ENCODE measurements around the gene LRMDA. TPM values are rescaled to one million over a fixed set of nuclear protein-coding genes. Genes with fewer than 3 reads are reported as not detected.

LRMDA gene
- total and polyA plus RNA-seq, 2 donors (not counting 3 experiments of a cell fraction or from before 2014, with no cell fraction given): 9.7 to 18.0 TPM

GRCh38 chr10:76191336-76191735 lies 759.9 kb downstream of the LRMDA start:
- dilution Hi-C loops (cut with MboI; ENCODE audit: extremely low pct_ligation_motif_present, low sequenced_read_pairs) (no loop called here), intact Hi-C loops (cut with micrococcal nuclease) (no loop called here)
- Histone ChIP-seq H3K36me3 (ENCODE audit: control insufficient read depth in 2 of 2, extremely low read depth in 1 of 2, insufficient read depth in 2 of 2, low read length in 2 of 2) (no peaks in the 10 kb centered on the region), H3K9me1 (replicated peaks; ENCODE audit: control insufficient read depth, extremely low read depth, insufficient read depth, low read length) (no peaks in the 10 kb centered on the region), H3K4me3 (replicated peaks in 1 of 3; ENCODE audit: insufficient read depth in 1 of 3, low read depth in 1 of 3, low read length in 3 of 3) (no peak overlapping the region), H2AFZ (ENCODE audit: low read depth, low read length) (no peak overlapping the region), H3K4me2 (ENCODE audit: insufficient read depth, low read length) (no peak overlapping the region), H4K20me1 (replicated peaks; ENCODE audit: control insufficient read depth, extremely low read depth, insufficient read depth, low read length) (no peaks in the 10 kb centered on the region), H3K27me3 (ENCODE audit: control insufficient read depth in 2 of 2, insufficient read depth in 2 of 2, low read length in 2 of 2) (no peaks in the 10 kb centered on the region), H3K79me2 (ENCODE audit: control insufficient read depth, insufficient read depth, low read length) (no peaks in the 10 kb centered on the region), H3K9ac (replicated peaks; ENCODE audit: extremely low read depth, insufficient read depth, low read length) (no peak overlapping the region), H3K27ac (ENCODE audit: insufficient read depth, low read depth, low read length) (no peak overlapping the region), H3K4me1 (ENCODE audit: control insufficient read depth, extremely low read depth, insufficient read depth, low read length) (no peaks in the 10 kb centered on the region), H3K9me3 (replicated peaks; ENCODE audit: control insufficient read depth, insufficient read depth, low read length) (no peaks in the 10 kb centered on the region)
- ChIA-PET CTCF (interaction anchor here (1.0 kb wide), 1 partner anchor 11 kb away, joined by 3 read pairs; no protein-coding TSS in a partner anchor), POLR2A (no interaction called here)
- BruUV-seq (replicated peaks): no TSS peak
- FAIRE-seq (no peak), DNase-seq (ENCODE audit: low read depth, low spot score) (no peak)
- TF ChIP-seq POLR2A (IDR thresholded peaks at IDR 0.05; ENCODE audit: low read depth, low read length) (no peak), GATA2 (IDR thresholded peaks at IDR 0.05; ENCODE audit: insufficient read depth, insufficient read length, low read depth, low read length) (no peak), FOS (IDR thresholded peaks at IDR 0.05; ENCODE audit: borderline replicate concordance, insufficient read depth, low read length) (no peak), EZH2 (IDR thresholded peaks at IDR 0.05; ENCODE audit: borderline replicate concordance, low read depth, low read length, severe bottlenecking) (no peak), CTCF (IDR thresholded peaks at IDR 0.05; ENCODE audit: extremely low read depth in 1 of 2, insufficient read depth in 1 of 2, low read depth in 1 of 2, low read length in 2 of 2) (no peak)

- Histone ChIP-seq H3K4me3 (replicated peaks in 1 of 3; ENCODE audit: insufficient read depth in 1 of 3, low read depth in 1 of 3, low read length in 3 of 3) (no peak overlapping the region), H3K36me3 (ENCODE audit: control insufficient read depth in 2 of 2, extremely low read depth in 1 of 2, insufficient read depth in 2 of 2, low read length in 2 of 2) (no peaks in the 10 kb centered on the region), H3K9ac (replicated peaks; ENCODE audit: extremely low read depth, insufficient read depth, low read length) (no peak overlapping the region), H3K27ac (ENCODE audit: insufficient read depth, low read depth, low read length) (no peak overlapping the region), H3K4me1 (ENCODE audit: control insufficient read depth, extremely low read depth, insufficient read depth, low read length) (no peaks in the 10 kb centered on the region), H3K9me1 (replicated peaks; ENCODE audit: control insufficient read depth, extremely low read depth, insufficient read depth, low read length) (no peaks in the 10 kb centered on the region), H3K27me3 (ENCODE audit: control insufficient read depth in 2 of 2, insufficient read depth in 2 of 2, low read length in 2 of 2) (no peaks in the 10 kb centered on the region), H2AFZ (ENCODE audit: low read depth, low read length) (no peak overlapping the region), H3K79me2 (ENCODE audit: control insufficient read depth, insufficient read depth, low read length) (no peaks in the 10 kb centered on the region), H3K9me3 (replicated peaks; ENCODE audit: control insufficient read depth, insufficient read depth, low read length) (no peaks in the 10 kb centered on the region), H3K4me2 (ENCODE audit: insufficient read depth, low read length) (no peak overlapping the region), H4K20me1 (replicated peaks; ENCODE audit: control insufficient read depth, extremely low read depth, insufficient read depth, low read length) (no peaks in the 10 kb centered on the region)
- intact Hi-C loops (cut with micrococcal nuclease) (no loop called here), dilution Hi-C loops (cut with MboI; ENCODE audit: extremely low pct_ligation_motif_present, low sequenced_read_pairs) (no loop called here)
- DNase-seq (ENCODE audit: low read depth, low spot score): no peak
- FAIRE-seq: no peak
- BruUV-seq (replicated peaks): no TSS peak
- ChIA-PET POLR2A (no interaction called here), CTCF (no interaction called here)
- TF ChIP-seq CTCF (IDR thresholded peaks at IDR 0.05; ENCODE audit: extremely low read depth in 1 of 2, insufficient read depth in 1 of 2, low read depth in 1 of 2, low read length in 2 of 2): no peak
- TF ChIP-seq EZH2 (IDR thresholded peaks at IDR 0.05; ENCODE audit: borderline replicate concordance, low read depth, low read length, severe bottlenecking): no peak
- TF ChIP-seq FOS (IDR thresholded peaks at IDR 0.05; ENCODE audit: borderline replicate concordance, insufficient read depth, low read length): no peak
- no peak for TF ChIP-seq POLR2A (IDR thresholded peaks at IDR 0.05; ENCODE audit: low read depth, low read length)
- no peak for TF ChIP-seq MYC (IDR thresholded peaks at IDR 0.05; ENCODE audit: low read depth, low read length)
- no peak for TF ChIP-seq JUN (IDR thresholded peaks at IDR 0.05; ENCODE audit: borderline replicate concordance, insufficient read depth, insufficient read length, low read depth)
- TF ChIP-seq, protein P1, sequence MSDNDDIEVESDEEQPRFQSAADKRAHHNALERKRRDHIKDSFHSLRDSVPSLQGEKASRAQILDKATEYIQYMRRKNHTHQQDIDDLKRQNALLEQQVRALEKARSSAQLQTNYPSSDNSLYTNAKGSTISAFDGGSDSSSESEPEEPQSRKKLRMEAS (IDR thresholded peaks at IDR 0.05; ENCODE audit: insufficient read depth, insufficient read length): no peak
- no peak for TF ChIP-seq GATA2 (IDR thresholded peaks at IDR 0.05; ENCODE audit: insufficient read depth, insufficient read length, low read depth, low read length)
- no peak for TF ChIP-seq POLR2AphosphoS5 (IDR thresholded peaks at IDR 0.05; ENCODE audit: insufficient read depth, low read depth, low read length)
Measured at GRCh38 chr10:76192151-76192550, 760.7 kb downstream of the LRMDA start.
